DND-41 (cell line): Measurements from ENCODE around the gene DNAH8.

Source experiments
- ATAC-seq: fragments of 200-7000 bp; cut with Tn5 transposase; 3 replicates; pipeline ENCODE4 v1.9.1; 2021; ENCODE audit warnings: low read depth; ENCODE audit not compliant: insufficient read depth
- DNase-seq: peaks from one replicate; pipeline ENCODE4 v3.0.0-alpha.2; 2020
- H2AFZ ChIP-seq: 2 replicates; pipeline ENCODE4 v1.6.0; 2012; ENCODE audit warnings: low read depth, low read length
- H3K27ac ChIP-seq: 2 replicates; pipeline ENCODE4 v1.5.1; 2012; ENCODE audit warnings: low read length, inconsistent platforms
- H3K27me3 ChIP-seq: fragments of 200-600 bp; sonication (generic); 2 replicates; pipeline ENCODE4 v1.6.0; 2012; ENCODE audit warnings: low read length, mild to moderate bottlenecking, inconsistent platforms; ENCODE audit not compliant: insufficient read depth, poor library complexity
- H3K36me3 ChIP-seq: 2 replicates; pipeline ENCODE4 v1.5.1; 2012; ENCODE audit warnings: low read length, inconsistent platforms; ENCODE audit not compliant: insufficient read depth
- H3K4me1 ChIP-seq: 2 replicates; pipeline ENCODE4 v1.5.1; 2012; ENCODE audit warnings: mild to moderate bottlenecking, low read length; ENCODE audit not compliant: insufficient read depth
- H3K4me2 ChIP-seq: 2 replicates; pipeline ENCODE4 v1.6.0; 2012; ENCODE audit warnings: mild to moderate bottlenecking, moderate library complexity, low read length, inconsistent platforms; ENCODE audit not compliant: insufficient read depth
- H3K4me3 ChIP-seq, 2 experiments: fragments of 200-600 bp in 1 of 2; shearing (Covaris generic) in 1 of 2; 2 replicates each; pipeline ENCODE4 v1.5.1; 2012 to 2016; ENCODE audit warnings: inconsistent platforms in 2 of 2, low read length in 2 of 2, mild to moderate bottlenecking in 2 of 2, low read depth in 1 of 2, moderate library complexity in 1 of 2
- H3K79me2 ChIP-seq: 2 replicates; pipeline ENCODE4 v1.6.0; 2012; ENCODE audit warnings: low read length, inconsistent platforms; ENCODE audit not compliant: insufficient read depth
- H3K9ac ChIP-seq: 2 replicates; pipeline ENCODE4 v1.6.0; 2012; ENCODE audit warnings: low read depth, mild to moderate bottlenecking, inconsistent platforms, low read length, moderate library complexity
- H3K9me3 ChIP-seq: 2 replicates; pipeline ENCODE4 v1.5.1; 2012; ENCODE audit warnings: low read length, moderate library complexity, mild to moderate bottlenecking, inconsistent platforms; ENCODE audit not compliant: insufficient read depth, severe bottlenecking
- H4K20me1 ChIP-seq: 2 replicates; pipeline ENCODE4 v1.6.0; 2012; ENCODE audit warnings: low read length; ENCODE audit not compliant: insufficient read depth
- CTCF ChIP-seq: IDR thresholded peaks from 2 replicates; pipeline ENCODE4 v1.5.1; 2012; ENCODE audit warnings: borderline replicate concordance, low read length, moderate library complexity, mild to moderate bottlenecking; ENCODE audit not compliant: poor library complexity, severe bottlenecking; ENCODE audit errors: extremely low read depth
- EZH2 ChIP-seq: IDR thresholded peaks from 3 replicates; pipeline ENCODE4 v1.6.1; 2012; ENCODE audit warnings: borderline replicate concordance, low read depth, mild to moderate bottlenecking, moderate library complexity, low read length, inconsistent platforms; ENCODE audit not compliant: severe bottlenecking

DNAH8 gene

GRCh38 chr6:38725414-38726183 lies 10.5 kb downstream of the DNAH8 start:
- no peak for TF ChIP-seq CTCF
- TF ChIP-seq EZH2: no peak
- H3K27ac ChIP-seq: no peak overlapping the region
- no peak overlapping the region for H3K4me3 ChIP-seq
- DNase-seq: no peak
- no peaks in the 10 kb centered on the region for H3K27me3 ChIP-seq
- H3K4me1 ChIP-seq: no peaks in the 10 kb centered on the region
- no peaks in the 10 kb centered on the region for H3K9me3 ChIP-seq
- ATAC-seq: no peak
- no peaks in the 10 kb centered on the region for H3K79me2 ChIP-seq
- no peak overlapping the region for H2AFZ ChIP-seq
- no peak overlapping the region for H3K4me2 ChIP-seq
- no peak overlapping the region for H3K9ac ChIP-seq
- H3K36me3 ChIP-seq: no peaks in the 10 kb centered on the region
- no peaks in the 10 kb centered on the region for H4K20me1 ChIP-seq

- H3K4me2 ChIP-seq: no peak overlapping the region
- TF ChIP-seq CTCF (no peak), EZH2 (no peak)
- H3K79me2 ChIP-seq: no peaks in the 10 kb centered on the region
- H3K9ac ChIP-seq: no peak overlapping the region
- H3K36me3 ChIP-seq: no peaks in the 10 kb centered on the region
- no peaks in the 10 kb centered on the region for H3K4me1 ChIP-seq
- no peak for DNase-seq
- H2AFZ ChIP-seq: no peak overlapping the region
- H3K9me3 ChIP-seq: no peaks in the 10 kb centered on the region
- ATAC-seq: no peak
- H3K27ac ChIP-seq: no peak overlapping the region
- H4K20me1 ChIP-seq: no peaks in the 10 kb centered on the region
- no peak overlapping the region for H3K4me3 ChIP-seq
- H3K27me3 ChIP-seq: no peaks in the 10 kb centered on the region
Observed at GRCh38 chr6:38728203-38728602, 13.1 kb downstream of the DNAH8 start.

GRCh38 chr6:38730140-38730862 lies 15.2 kb downstream of the DNAH8 start:
- H3K9ac ChIP-seq: no peak overlapping the region
- no peaks in the 10 kb centered on the region for H4K20me1 ChIP-seq
- DNase-seq (no peak), ATAC-seq (no peak)
- H3K4me3 ChIP-seq: no peak overlapping the region
- H3K36me3 ChIP-seq: no peaks in the 10 kb centered on the region
- no peak for TF ChIP-seq CTCF
- no peak for TF ChIP-seq EZH2
- no peaks in the 10 kb centered on the region for H3K4me1 ChIP-seq
- H3K27me3 ChIP-seq: no peaks in the 10 kb centered on the region
- H3K9me3 ChIP-seq: no peaks in the 10 kb centered on the region
- H3K79me2 ChIP-seq: no peaks in the 10 kb centered on the region
- H3K4me2 ChIP-seq: no peak overlapping the region
- no peak overlapping the region for H2AFZ ChIP-seq
- no peak overlapping the region for H3K27ac ChIP-seq
